Measurements from ENCODE around the gene SNRPB. TPM values are rescaled to one million over a fixed set of nuclear protein-coding genes. Genes with fewer than 3 reads are reported as not detected.
A peak's percentile ranks its signal among the peaks of the same experiment; 100 is the strongest.

The SNRPB gene
- total and polyA plus RNA-seq, 10 of the 15 experiments (the other 5 are each of a cell fraction or from before 2014, with no cell fraction given) = 15.0 to 593 (median 366) TPM

GRCh38 chr20:2453792-2454191, 16.8 kb downstream of the SNRPB start:
- in situ Hi-C loops (cut with MboI) = no loop called here
- DNase-seq (ENCODE audit: low read depth, low spot score) = no peak
- Histone ChIP-seq H3K9me3 (replicated peaks; ENCODE audit: control insufficient read depth, insufficient read depth, low read length) (no peaks in the 10 kb centered on the region), H4K20me1 (ENCODE audit: control insufficient read depth, insufficient read depth) (no peaks in the 10 kb centered on the region), H3K36me3 (ENCODE audit: control insufficient read depth in 2 of 2, insufficient read depth in 2 of 2, low read length in 1 of 2) (peaks cover 0 to 4% of the 10 kb centered on the region in 2 experiments; a peak in 1 of 4 replicates), H3K27me3 (replicated peaks in 1 of 2; ENCODE audit: control insufficient read depth in 2 of 2, insufficient read depth in 2 of 2, low read length in 1 of 2) (no peaks in the 10 kb centered on the region), H3K9ac (ENCODE audit: control insufficient read depth, insufficient read depth, low read length) (no peak overlapping the region), H3K4me3 (no peak overlapping the region), H3K27ac (ENCODE audit: control insufficient read depth, insufficient read depth) (no peak overlapping the region), H3K4me2 (ENCODE audit: control insufficient read depth, insufficient read depth) (no peak overlapping the region), H3K4me1 (ENCODE audit: control insufficient read depth, insufficient read depth, low read length) (no peaks in the 10 kb centered on the region), H3K79me2 (ENCODE audit: control insufficient read depth, insufficient read depth, low read length) (no peaks in the 10 kb centered on the region), H2AFZ (ENCODE audit: control insufficient read depth, low read depth, low read length) (no peak overlapping the region)
- no TSS peak for BruUV-seq (replicated peaks)
- ATAC-seq = no peak
- SMC1A ChIA-PET (ENCODE audit: uncharacterized antibody, unreplicated experiment) = interaction anchor here (0.6 to 2.9 kb wide), 6 partner anchors 15 to 446 kb away, joined by 3 to 29 read pairs (median 4); no protein-coding TSS in a partner anchor
- 84% methylated on average over 3 of the region's 3 CpGs for WGBS (ENCODE audit: insufficient coverage, insufficient replicate concordance, low lambda C conversion rate, missing lambda C conversion rate)
- FAIRE-seq = no peak
- CTCF ChIA-PET = interaction anchor here (0.7 to 3.9 kb wide), 12 partner anchors 10 to 1002 kb away, joined by 3 to 78 read pairs (median 6); no protein-coding TSS in a partner anchor
- POLR2A ChIA-PET = interaction anchor here (0.6 kb wide), 1 partner anchor 16 kb away, joined by 4 read pairs; no protein-coding TSS in a partner anchor
- TF ChIP-seq SMAD1 (IDR thresholded peaks at IDR 0.05; ENCODE audit: low read depth, partially characterized antibody) (no peak), ZNF24 (IDR thresholded peaks at IDR 0.05) (peak; percentile 88)
- intact Hi-C loops (cut with micrococcal nuclease; ENCODE audit: unreplicated experiment) = loop anchor here (5.0 to 10.0 kb wide), 2 partner anchors 486 to 689 kb away; no protein-coding TSS in a partner anchor
- RAD21 ChIA-PET (ENCODE audit: unreplicated experiment) = interaction anchor here (4.3 kb wide), 1 partner anchor 246 kb away, joined by 27 read pairs; no protein-coding TSS in a partner anchor

GRCh38 chr20:2451939-2452732, 18.5 kb downstream of the SNRPB start:
- ATAC-seq = peak; percentile 80

More at GRCh38 chr20:2451939-2452732, 18.5 kb downstream of the SNRPB start:
- 47% methylated on average over 8 of the region's 8 CpGs for WGBS (ENCODE audit: insufficient coverage, insufficient replicate concordance, low lambda C conversion rate, missing lambda C conversion rate)
- peak; percentile 68 for FAIRE-seq
- H4K20me1 ChIP-seq (ENCODE audit: control insufficient read depth, insufficient read depth) = no peaks in the 10 kb centered on the region
- CTCF ChIA-PET = interaction anchor here (0.6 to 3.9 kb wide), 29 partner anchors 8 to 712 kb away, joined by 3 to 78 read pairs (median 4); partner anchors contain the start of gene SNRPB
- no peak overlapping the region for H3K9ac ChIP-seq (ENCODE audit: control insufficient read depth, insufficient read depth, low read length)
- in situ Hi-C loops (cut with MboI) = no loop called here
- intact Hi-C loops (cut with micrococcal nuclease; ENCODE audit: unreplicated experiment) = loop anchor here (1.0 to 10.0 kb wide), 3 partner anchors 245 to 687 kb away; no protein-coding TSS in a partner anchor
- BruUV-seq (replicated peaks) = no TSS peak
- H3K79me2 ChIP-seq (ENCODE audit: control insufficient read depth, insufficient read depth, low read length) = no peaks in the 10 kb centered on the region
- H3K4me2 ChIP-seq (ENCODE audit: control insufficient read depth, insufficient read depth) = no peak overlapping the region
- POLR2A ChIA-PET = interaction anchor here (0.9 kb wide), 1 partner anchor 11 kb away, joined by 4 read pairs; no protein-coding TSS in a partner anchor
- no peak overlapping the region for H3K4me3 ChIP-seq
- no peak for TF ChIP-seq NBN (IDR thresholded peaks at IDR 0.05)
- TF ChIP-seq NRF1 (conservative IDR thresholded peaks at IDR 0.05; ENCODE audit: low read depth, low read length) = no peak
- peak; percentile 69 for TF ChIP-seq RAD21 (IDR thresholded peaks at IDR 0.05; ENCODE audit: insufficient read depth, low read depth, low read length)
- TF ChIP-seq ETV6 (conservative IDR thresholded peaks at IDR 0.05 in 1 of 2, IDR thresholded peaks at IDR 0.05 in 1 of 2; ENCODE audit: borderline replicate concordance in 1 of 2, low read depth in 1 of 2) = no peak
- peak; percentile 55; the same call in 1 of the 2 replicates for TF ChIP-seq SMC3 (IDR thresholded peaks at IDR 0.05; ENCODE audit: borderline replicate concordance, low read length)
- no peak for TF ChIP-seq CREM (IDR thresholded peaks at IDR 0.05; ENCODE audit: low read depth)
- TF ChIP-seq CTCF (IDR thresholded peaks at IDR 0.05 in 2 of 3, conservative IDR thresholded peaks at IDR 0.05 in 1 of 3; ENCODE audit: control insufficient read depth in 2 of 3, extremely low read depth in 1 of 3, insufficient read depth in 1 of 3, low read depth in 3 of 3, low read length in 3 of 3) = peak; percentile 76 to 89 (median 87)
- no peak for TF ChIP-seq ZNF384 (IDR thresholded peaks at IDR 0.05; ENCODE audit: borderline replicate concordance, low read depth, low read length)
- H3K27me3 ChIP-seq (replicated peaks in 1 of 2; ENCODE audit: control insufficient read depth in 2 of 2, insufficient read depth in 2 of 2, low read length in 1 of 2) = no peaks in the 10 kb centered on the region
- RAD21 ChIA-PET (ENCODE audit: unreplicated experiment) = interaction anchor here (0.6 to 4.3 kb wide), 6 partner anchors 15 to 688 kb away, joined by 3 to 27 read pairs (median 4); no protein-coding TSS in a partner anchor
- no peak overlapping the region for H2AFZ ChIP-seq (ENCODE audit: control insufficient read depth, low read depth, low read length)
- no peak for DNase-seq (ENCODE audit: low read depth, low spot score)
- H3K27ac ChIP-seq (ENCODE audit: control insufficient read depth, insufficient read depth) = no peak overlapping the region
- SMC1A ChIA-PET (ENCODE audit: uncharacterized antibody, unreplicated experiment) = interaction anchor here (0.6 to 2.9 kb wide), 8 partner anchors 16 to 487 kb away, joined by 3 to 29 read pairs (median 3); no protein-coding TSS in a partner anchor
- H3K4me1 ChIP-seq (ENCODE audit: control insufficient read depth, insufficient read depth, low read length) = no peaks in the 10 kb centered on the region
- H3K9me3 ChIP-seq (replicated peaks; ENCODE audit: control insufficient read depth, insufficient read depth, low read length) = no peaks in the 10 kb centered on the region
- no peaks in the 10 kb centered on the region for H3K36me3 ChIP-seq (ENCODE audit: control insufficient read depth in 2 of 2, insufficient read depth in 2 of 2, low read length in 1 of 2)
